WTC11 (cell line): ENCODE results near the gene AIP. TPM values are rescaled to one million over a fixed set of nuclear protein-coding genes. Genes with fewer than 3 reads are reported as not detected.

Experiments
- ATF2 ChIP-seq: sonication (generic); formaldehyde crosslinking; IDR thresholded peaks from 2 replicates; pipeline ENCODE4 v1.8.1; 2022; ENCODE audit warnings: low read depth, missing genetic modification reagents, borderline replicate concordance
- ATF6 ChIP-seq: sonication (generic); formaldehyde crosslinking; IDR thresholded peaks from 2 replicates; pipeline ENCODE4 v1.8.1; 2023; ENCODE audit warnings: mild to moderate bottlenecking, missing genetic modification reagents
- CBFB ChIP-seq: sonication (generic); formaldehyde crosslinking; IDR thresholded peaks from 2 replicates; pipeline ENCODE4 v1.8.1; 2022; ENCODE audit warnings: mild to moderate bottlenecking, low read depth, missing genetic modification reagents
- CDX4 ChIP-seq: fragments of 250-450 bp; sonication (Bioruptor Pico); IDR thresholded peaks from 2 replicates; pipeline ENCODE4 v1.9.0; 2021; ENCODE audit warnings: moderate library complexity, mild to moderate bottlenecking, inconsistent platforms, borderline replicate concordance
- CTCF ChIP-seq: fragments of 200-600 bp; IDR thresholded peaks from 2 replicates; pipeline ENCODE4 v1.8.0; 2022; ENCODE audit warnings: antibody characterized with exemption
- EMX1 ChIP-seq: fragments of 250-450 bp; sonication (Bioruptor Pico); IDR thresholded peaks from 2 replicates; pipeline ENCODE4 v1.8.0; 2021; ENCODE audit warnings: mild to moderate bottlenecking
- ETV6 ChIP-seq: sonication (generic); formaldehyde crosslinking; IDR thresholded peaks from 2 replicates; pipeline ENCODE4 v1.8.1; 2022; ENCODE audit warnings: mild to moderate bottlenecking, missing genetic modification reagents
- FOXJ3 ChIP-seq: sonication (generic); formaldehyde crosslinking; IDR thresholded peaks from 2 replicates; pipeline ENCODE4 v1.9.0; 2021; ENCODE audit warnings: missing genetic modification reagents, mild to moderate bottlenecking, borderline replicate concordance
- HMGXB4 ChIP-seq: sonication (generic); formaldehyde crosslinking; IDR thresholded peaks from 2 replicates; pipeline ENCODE4 v1.8.1; 2023; ENCODE audit warnings: mild to moderate bottlenecking, moderate library complexity, missing genetic modification reagents
- JAZF1 ChIP-seq: fragments of 250-450 bp; sonication (Bioruptor Pico); IDR thresholded peaks from 2 replicates; pipeline ENCODE4 v1.9.0; 2021; ENCODE audit warnings: moderate library complexity, mild to moderate bottlenecking, inconsistent platforms
- MAX ChIP-seq: sonication (generic); formaldehyde crosslinking; IDR thresholded peaks from 2 replicates; pipeline ENCODE4 v1.8.0; 2022; ENCODE audit warnings: mild to moderate bottlenecking, missing genetic modification reagents
- MXD4 ChIP-seq: fragments of 250-450 bp; sonication (Bioruptor Pico); IDR thresholded peaks from 2 replicates; pipeline ENCODE4 v1.8.0; 2021; ENCODE audit warnings: mild to moderate bottlenecking, moderate library complexity, borderline replicate concordance
- NR3C1 ChIP-seq: sonication (generic); formaldehyde crosslinking; conservative IDR thresholded peaks from 2 replicates; pipeline ENCODE4 v1.8.1; 2023; ENCODE audit warnings: low read depth, mild to moderate bottlenecking, missing genetic modification reagents
- OVOL2 ChIP-seq: fragments of 250-450 bp; sonication (Bioruptor Pico); IDR thresholded peaks from 2 replicates; pipeline ENCODE4 v1.9.0; 2021; ENCODE audit warnings: mild to moderate bottlenecking, borderline replicate concordance
- RELA ChIP-seq: sonication (generic); formaldehyde crosslinking; IDR thresholded peaks from 2 replicates; pipeline ENCODE4 v1.8.1; 2022; ENCODE audit warnings: missing genetic modification reagents, mild to moderate bottlenecking, borderline replicate concordance
- SMAD3 ChIP-seq: sonication (generic); formaldehyde crosslinking; IDR thresholded peaks from 2 replicates; pipeline ENCODE4 v1.8.0; 2022; ENCODE audit warnings: missing genetic modification reagents, mild to moderate bottlenecking, borderline replicate concordance
- SOX15 ChIP-seq: fragments of 250-450 bp; sonication (Bioruptor Pico); IDR thresholded peaks from 2 replicates; pipeline ENCODE4 v1.9.0; 2021; ENCODE audit warnings: mild to moderate bottlenecking
- SP1 ChIP-seq: sonication (generic); formaldehyde crosslinking; conservative IDR thresholded peaks from 2 replicates; pipeline ENCODE4 v1.8.1; 2022; ENCODE audit warnings: missing genetic modification reagents
- TEAD1 ChIP-seq: sonication (generic); formaldehyde crosslinking; IDR thresholded peaks from 2 replicates; pipeline ENCODE4 v1.8.0; 2022; ENCODE audit warnings: mild to moderate bottlenecking, missing genetic modification reagents
- ZBTB21 ChIP-seq: sonication (generic); formaldehyde crosslinking; IDR thresholded peaks from 2 replicates; pipeline ENCODE4 v1.8.1; 2023; ENCODE audit warnings: mild to moderate bottlenecking, missing genetic modification reagents, borderline replicate concordance
- ZNF232 ChIP-seq: sonication (generic); formaldehyde crosslinking; IDR thresholded peaks from 2 replicates; pipeline ENCODE4 v1.8.0; 2022; ENCODE audit warnings: mild to moderate bottlenecking, missing genetic modification reagents
- ZNF263 ChIP-seq: sonication (generic); formaldehyde crosslinking; IDR thresholded peaks from 2 replicates; pipeline ENCODE4 v1.8.1; 2022; ENCODE audit warnings: low read depth, mild to moderate bottlenecking, moderate library complexity, missing genetic modification reagents
- ZNF396 ChIP-seq: fragments of 250-450 bp; sonication (Bioruptor Pico); IDR thresholded peaks from 2 replicates; pipeline ENCODE4 v1.8.0; 2021; ENCODE audit warnings: mild to moderate bottlenecking, moderate library complexity, borderline replicate concordance
- ZNF425 ChIP-seq: fragments of 250-450 bp; sonication (Bioruptor Pico); conservative IDR thresholded peaks from 2 replicates; pipeline ENCODE4 v1.9.0; 2021; ENCODE audit warnings: mild to moderate bottlenecking
- ZNF532 ChIP-seq: fragments of 250-450 bp; sonication (Bioruptor Pico); IDR thresholded peaks from 2 replicates; pipeline ENCODE4 v1.9.0; 2021; ENCODE audit warnings: mild to moderate bottlenecking, borderline replicate concordance
- total RNA-seq: library from RNA; stranded (reverse); gene quantifications from 3 replicates; pipeline ENCODE4 v1.2.3, GENCODE V29; 2021

Gene AIP
- total RNA-seq, 1 experiment from 2014 or later, result 32.8 TPM

GRCh38 chr11:67507864-67508485 is 25.1 kb downstream of the AIP start, which contains the start of gene CDK2AP2 (continued):
- TF ChIP-seq ATF6 (CRISPR knock-in tag) (no peak), CBFB (0 out of 2 replicates have a peak, but pooled peaks have one; percentile 19), HMGXB4 (CRISPR knock-in tag) (peak; percentile 60; the same call in 1 of the 2 replicates), FOXJ3 (CRISPR knock-in tag) (no peak), RELA (CRISPR knock-in tag) (no peak), ZNF263 (no peak), ZBTB21 (CRISPR knock-in tag) (no peak), ZNF232 (CRISPR knock-in tag) (no peak), ETV6 (no peak; the same call in none of the 2 replicates), SP1 (CRISPR knock-in tag) (peak; percentile 48; the same call in 1 of the 2 replicates), JAZF1 (no peak), MAX (peak; percentile 24; the same call in 1 of the 2 replicates), ZNF396 (CRISPR knock-in tag) (no peak), MXD4 (CRISPR knock-in tag) (no peak), OVOL2 (CRISPR knock-in tag) (no peak), CDX4 (no peak), NR3C1 (CRISPR knock-in tag) (no peak), TEAD1 (CRISPR knock-in tag) (no peak; the same call in 1 of the 2 replicates), SMAD3 (CRISPR knock-in tag) (no peak), CTCF (no peak), ATF2 (no peak), EMX1 (CRISPR knock-in tag) (no peak; the same call in 1 of the 2 replicates), ZNF425 (CRISPR knock-in tag) (no peak), SOX15 (CRISPR knock-in tag) (no peak), ZNF532 (CRISPR knock-in tag) (no peak)
